22Rv1 (cell line): Measurements from ENCODE around the gene RETREG1.

Experiments used
- H3K27ac ChIP-seq: fragments of 450-650 bp; 2 replicates; pipeline ENCODE4 v1.5.1; 2017
- CTCF ChIP-seq: fragments of 450-650 bp; IDR thresholded peaks from 2 replicates; pipeline ENCODE4 v1.5.1; 2017; ENCODE audit warnings: mild to moderate bottlenecking
- ZFX ChIP-seq: fragments of 450-650 bp; IDR thresholded peaks from 2 replicates; pipeline ENCODE4 v1.6.1; 2017; ENCODE audit warnings: antibody characterized with exemption, borderline replicate concordance

The RETREG1 gene

GRCh38 chr5:16430349-16431089 lies 186.3 kb downstream of the RETREG1 start:
- H3K27ac ChIP-seq = no peak overlapping the region
- TF ChIP-seq ZFX (no peak), CTCF (no peak)

- TF ChIP-seq CTCF (no peak), ZFX (no peak)
- no peak overlapping the region for H3K27ac ChIP-seq
These were observed 188.4 kb downstream of the RETREG1 start for GRCh38 chr5:16428359-16428758.

- no peak for TF ChIP-seq ZFX
- no peak for TF ChIP-seq CTCF
- H3K27ac ChIP-seq = no peak overlapping the region
These were observed 189.2 kb downstream of the RETREG1 start for GRCh38 chr5:16427587-16427986.
